Parathyroid adenoma (tissue), 2 donors: Measurements from ENCODE around the gene PANK3.
A peak's percentile ranks its signal among the peaks of the same experiment; 100 is the strongest.

Experiments used
- H2AFZ ChIP-seq: fragments of 300-600 bp; sonication (generic); one replicate; pipeline ENCODE4 v1.7.0; 2017; ENCODE audit warnings: antibody characterized with exemption, mild to moderate bottlenecking
- H3K27ac ChIP-seq: fragments of 300-600 bp; sonication (generic); one replicate; pipeline ENCODE4 v1.7.0; 2017
- H3K27me3 ChIP-seq: fragments of 300-600 bp; sonication (generic); one replicate; pipeline ENCODE4 v1.7.0; 2017; ENCODE audit warnings: low read length; ENCODE audit not compliant: control insufficient read depth, insufficient read depth
- H3K36me3 ChIP-seq: fragments of 300-600 bp; sonication (generic); one replicate; pipeline ENCODE4 v1.7.0; 2017; ENCODE audit warnings: low read length; ENCODE audit not compliant: control insufficient read depth, insufficient read depth
- H3K4me1 ChIP-seq: fragments of 300-600 bp; sonication (generic); one replicate; pipeline ENCODE4 v1.7.0; 2017; ENCODE audit warnings: control low read depth
- H3K4me2 ChIP-seq: fragments of 300-600 bp; sonication (generic); one replicate; pipeline ENCODE4 v1.7.0; 2017; ENCODE audit warnings: low read length
- H3K4me3 ChIP-seq: fragments of 300-600 bp; sonication (generic); one replicate; pipeline ENCODE4 v1.7.0; 2017; ENCODE audit warnings: low read depth, low read length
- H3K79me2 ChIP-seq: fragments of 300-600 bp; sonication (generic); one replicate; pipeline ENCODE4 v1.7.0; 2017; ENCODE audit warnings: control low read depth
- H3K9ac ChIP-seq: fragments of 300-600 bp; sonication (generic); one replicate; pipeline ENCODE4 v1.7.0; 2017; ENCODE audit warnings: mild to moderate bottlenecking
- H3K9me3 ChIP-seq: fragments of 300-600 bp; sonication (generic); one replicate; pipeline ENCODE4 v1.7.0; 2017; ENCODE audit warnings: low read length; ENCODE audit not compliant: control insufficient read depth
- CTCF ChIP-seq: fragments of 300-600 bp; sonication (generic); IDR thresholded peaks from one replicate; pipeline ENCODE4 v1.7.0; 2017; ENCODE audit warnings: antibody characterized with exemption, mild to moderate bottlenecking
- donor health status: primary hyperparathyroidism.

The PANK3 gene

GRCh38 chr5:168609806-168610482 is 30.8 kb upstream of the PANK3 start:
- Histone ChIP-seq H3K4me3 (no peak overlapping the region), H3K9ac (no peak overlapping the region), H3K36me3 (no peaks in the 10 kb centered on the region), H3K27ac (no peak overlapping the region), H3K4me2 (no peak overlapping the region), H3K27me3 (no peaks in the 10 kb centered on the region), H3K9me3 (no peaks in the 10 kb centered on the region), H2AFZ (no peak overlapping the region), H3K4me1 (peaks cover 24% of the 10 kb centered on the region), H3K79me2 (no peaks in the 10 kb centered on the region)
- TF ChIP-seq CTCF, result no peak

GRCh38 chr5:168608821-168609220 is 29.7 kb upstream of the PANK3 start:
- Histone ChIP-seq H3K4me3 (no peak overlapping the region), H3K9ac (no peak overlapping the region), H3K27me3 (no peaks in the 10 kb centered on the region), H3K79me2 (no peaks in the 10 kb centered on the region), H3K4me1 (peaks cover 29% of the 10 kb centered on the region), H3K27ac (no peak overlapping the region), H2AFZ (no peak overlapping the region), H3K9me3 (no peaks in the 10 kb centered on the region), H3K4me2 (no peak overlapping the region), H3K36me3 (no peaks in the 10 kb centered on the region)
- no peak for TF ChIP-seq CTCF

- Histone ChIP-seq H3K79me2 (no peaks in the 10 kb centered on the region), H2AFZ (peak overlapping the region; percentile 59), H3K4me3 (no peak overlapping the region), H3K27me3 (no peaks in the 10 kb centered on the region), H3K9ac (no peak overlapping the region), H3K36me3 (no peaks in the 10 kb centered on the region), H3K9me3 (no peaks in the 10 kb centered on the region), H3K4me1 (peaks cover 27% of the 10 kb centered on the region), H3K27ac (no peak overlapping the region), H3K4me2 (no peak overlapping the region)
- TF ChIP-seq CTCF, result no peak
Measured at GRCh38 chr5:168608386-168608785, 29.2 kb upstream of the PANK3 start.

- Histone ChIP-seq H3K9ac (no peak overlapping the region), H3K4me3 (no peak overlapping the region), H3K36me3 (no peaks in the 10 kb centered on the region), H3K9me3 (no peaks in the 10 kb centered on the region), H2AFZ (peak overlapping the region; percentile 59), H3K27ac (no peak overlapping the region), H3K4me2 (no peak overlapping the region), H3K79me2 (no peaks in the 10 kb centered on the region), H3K4me1 (peaks cover 23% of the 10 kb centered on the region), H3K27me3 (no peaks in the 10 kb centered on the region)
- no peak for TF ChIP-seq CTCF
Measured at GRCh38 chr5:168607946-168608345, 28.8 kb upstream of the PANK3 start.

- no peaks in the 10 kb centered on the region for H3K9me3 ChIP-seq
- H3K79me2 ChIP-seq, result no peaks in the 10 kb centered on the region
- peaks cover 28% of the 10 kb centered on the region for H3K4me1 ChIP-seq
- H3K27ac ChIP-seq, result no peak overlapping the region
- no peak for TF ChIP-seq CTCF
- H3K4me3 ChIP-seq, result no peak overlapping the region
- H3K27me3 ChIP-seq, result no peaks in the 10 kb centered on the region
- H3K9ac ChIP-seq, result no peak overlapping the region
- no peaks in the 10 kb centered on the region for H3K36me3 ChIP-seq
- no peak overlapping the region for H2AFZ ChIP-seq
- H3K4me2 ChIP-seq, result no peak overlapping the region
Measured at GRCh38 chr5:168606562-168606961, 27.4 kb upstream of the PANK3 start.
